Left lung (tissue), 10 donors: Measurements from ENCODE around the gene BOK. TPM values are rescaled to one million over a fixed set of nuclear protein-coding genes. Genes with fewer than 3 reads are reported as not detected.

Experiments
- ATAC-seq: fragments of 200-7000 bp; cut with Tn5 transposase; one replicate; pipeline ENCODE4 v1.9.1; 2020; ENCODE audit warnings: moderate library complexity
- DNase-seq, 4 donors: peaks; one replicate each; pipeline ENCODE4 v3.0.0-alpha.2; 2013 to 2020
- H3K27ac ChIP-seq, 2 donors: fragments of 200-600 bp; sonication (generic) in 1 of 2; one replicate each; pipeline versions ENCODE4 v1.5.0 to v1.8.0; 2020 to 2021
- H3K27me3 ChIP-seq, 2 donors: fragments of 200-600 bp; sonication (generic) in 1 of 2; one replicate each; pipeline versions ENCODE4 v1.5.0 to v1.8.0; 2020 to 2021
- H3K36me3 ChIP-seq, 2 donors: fragments of 200-600 bp; sonication (generic) in 1 of 2; one replicate each; pipeline versions ENCODE4 v1.5.0 to v1.8.0; 2020 to 2021
- H3K4me1 ChIP-seq, 2 donors: fragments of 200-600 bp; one replicate each; pipeline ENCODE4 v1.8.0; 2021
- H3K4me3 ChIP-seq, 2 donors: fragments of 200-600 bp; sonication (generic) in 1 of 2; one replicate each; pipeline versions ENCODE4 v1.5.0 to v1.8.0; 2020 to 2021; ENCODE audit warnings: mild to moderate bottlenecking in 1 of 2
- H3K9me3 ChIP-seq, 2 donors: fragments of 200-600 bp; sonication (generic) in 1 of 2; one replicate each; pipeline versions ENCODE4 v1.5.0 to v1.8.0; 2020 to 2021
- intact Hi-C, 2 donors: fragments of 100-400 bp; cut with DNase I; formaldehyde crosslinking; loops; one replicate each; pipeline versions ENCODE4 v1.11.2 to v1.14.2; 2022
- polyA plus RNA-seq, 6 donors: library from polyadenylated mRNA; unstranded; fragments of 120-200 nt; gene quantifications; one replicate each; pipeline ENCODE4 v1.2.1, GENCODE V29; 2013; ENCODE audit not compliant: insufficient read length in 6 of 6
- total RNA-seq, 2 donors: library from RNA; stranded (reverse); fragmentation: NEBNext Ultra II Directional; extraction: Animal tissue kit (Norgen Biotek cat#: 25700); gene quantifications; one replicate each; pipeline ENCODE4 v1.2.1, GENCODE V29; 2021
- TF ChIP-seq, protein P1 (sequence below), 2 donors: fragments of 200-600 bp; sonication (generic) in 1 of 2; IDR thresholded peaks; one replicate each; pipeline versions ENCODE4 v1.5.0 to v1.8.0; 2021; ENCODE audit warnings: antibody characterized with exemption in 2 of 2
- donor health status: DM: no; HTN: yes; CAD: no.
- donor health status: DM: no; HTN: no; CAD: no.

BOK gene
- total and polyA plus RNA-seq, 8 donors: 17.8 to 66.5 (median 25.9) TPM

DNA sequence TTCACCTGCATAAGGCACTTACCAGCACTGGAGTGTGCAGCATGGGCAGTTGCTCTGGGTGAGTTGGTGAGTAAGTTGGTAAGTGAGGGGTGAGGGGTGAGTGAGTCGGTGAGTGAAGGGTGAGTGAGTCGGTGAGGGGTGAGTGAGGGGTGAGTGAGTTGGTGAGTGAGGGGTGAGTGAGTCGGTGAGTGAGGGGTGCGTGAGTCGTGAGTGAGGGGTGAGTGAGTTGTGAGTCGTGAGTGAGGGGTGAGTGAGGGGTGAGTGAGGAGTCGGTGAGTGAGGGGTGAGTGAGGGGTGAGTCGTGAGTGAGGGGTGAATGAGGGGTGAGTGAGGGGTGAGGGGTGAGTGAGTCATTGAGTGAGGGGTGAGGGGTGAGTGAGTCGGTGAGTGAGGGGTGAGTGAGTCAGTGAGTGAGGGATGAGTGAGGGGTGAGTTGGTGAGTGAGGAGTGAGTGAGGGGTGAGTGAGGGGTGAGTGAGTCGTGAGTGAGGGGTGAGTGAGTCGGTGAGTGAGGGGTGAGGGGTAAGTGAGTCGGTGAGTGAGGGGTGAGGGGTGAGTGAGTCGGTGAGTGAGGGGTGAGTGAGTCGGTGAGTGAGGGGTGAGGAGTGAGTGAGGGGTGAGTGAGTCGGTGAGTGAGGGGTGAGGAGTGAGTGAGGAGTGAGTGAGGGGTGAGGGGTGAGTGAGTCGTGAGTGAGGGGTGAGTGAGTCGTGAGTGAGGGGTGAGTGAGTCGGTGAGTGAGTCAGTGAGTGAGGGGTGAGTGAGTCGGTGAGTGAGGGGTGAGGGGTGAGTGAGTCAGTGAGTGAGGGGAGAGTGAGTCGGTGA lies 61.3 kb downstream of the BOK start:
- no peak for DNase-seq
- TF ChIP-seq, protein P1, sequence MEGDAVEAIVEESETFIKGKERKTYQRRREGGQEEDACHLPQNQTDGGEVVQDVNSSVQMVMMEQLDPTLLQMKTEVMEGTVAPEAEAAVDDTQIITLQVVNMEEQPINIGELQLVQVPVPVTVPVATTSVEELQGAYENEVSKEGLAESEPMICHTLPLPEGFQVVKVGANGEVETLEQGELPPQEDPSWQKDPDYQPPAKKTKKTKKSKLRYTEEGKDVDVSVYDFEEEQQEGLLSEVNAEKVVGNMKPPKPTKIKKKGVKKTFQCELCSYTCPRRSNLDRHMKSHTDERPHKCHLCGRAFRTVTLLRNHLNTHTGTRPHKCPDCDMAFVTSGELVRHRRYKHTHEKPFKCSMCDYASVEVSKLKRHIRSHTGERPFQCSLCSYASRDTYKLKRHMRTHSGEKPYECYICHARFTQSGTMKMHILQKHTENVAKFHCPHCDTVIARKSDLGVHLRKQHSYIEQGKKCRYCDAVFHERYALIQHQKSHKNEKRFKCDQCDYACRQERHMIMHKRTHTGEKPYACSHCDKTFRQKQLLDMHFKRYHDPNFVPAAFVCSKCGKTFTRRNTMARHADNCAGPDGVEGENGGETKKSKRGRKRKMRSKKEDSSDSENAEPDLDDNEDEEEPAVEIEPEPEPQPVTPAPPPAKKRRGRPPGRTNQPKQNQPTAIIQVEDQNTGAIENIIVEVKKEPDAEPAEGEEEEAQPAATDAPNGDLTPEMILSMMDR (IDR thresholded peaks at IDR 0.05): no peak
- H3K4me3 ChIP-seq: no peak overlapping the region
- H3K4me1 ChIP-seq: peaks cover 0 to 14% of the 10 kb centered on the region in 2 donors
- peaks cover 0 to 14% of the 10 kb centered on the region in 2 donors for H3K36me3 ChIP-seq
- H3K27me3 ChIP-seq: no peaks in the 10 kb centered on the region
- H3K9me3 ChIP-seq: no peaks in the 10 kb centered on the region
- intact Hi-C loops: no loop called here
- no peak overlapping the region for H3K27ac ChIP-seq
- ATAC-seq: no peak

DNA sequence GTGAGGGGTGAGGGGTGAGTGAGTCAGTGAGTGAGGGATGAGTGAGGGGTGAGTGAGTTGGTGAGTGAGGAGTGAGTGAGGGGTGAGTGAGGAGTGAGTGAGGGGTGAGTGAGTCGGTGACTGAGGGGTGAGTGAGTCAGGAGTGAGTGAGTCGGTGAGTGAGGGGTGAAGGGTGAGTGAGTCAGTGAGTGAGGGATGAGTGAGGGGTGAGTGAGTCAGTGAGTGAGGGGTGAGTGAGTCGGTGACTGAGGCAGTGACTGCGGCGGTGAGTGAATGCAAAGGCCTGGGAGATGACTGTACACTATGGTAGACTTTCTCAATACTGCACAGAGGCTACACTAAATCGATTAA lies 61.8 kb downstream of the BOK start:
- no peak overlapping the region for H3K27ac ChIP-seq
- ATAC-seq (no peak), DNase-seq (peak in 1 of 4 donors; percentile 32)
- H3K27me3 ChIP-seq: no peaks in the 10 kb centered on the region
- peaks cover 0 to 14% of the 10 kb centered on the region in 2 donors for H3K36me3 ChIP-seq
- no peak overlapping the region for H3K4me3 ChIP-seq
- H3K4me1 ChIP-seq: peaks cover 0 to 14% of the 10 kb centered on the region in 2 donors
- TF ChIP-seq, protein P1 (IDR thresholded peaks at IDR 0.05): no peak
- no peaks in the 10 kb centered on the region for H3K9me3 ChIP-seq
- intact Hi-C loops: no loop called here

Other genes with a start within 250 kb of the BOK start
- gene HDLBP, start 243.1 kb upstream of the BOK start, total RNA-seq: 100 to 1,000 TPM; 559 to 567 TPM
- 100 to 1,000 TPM; 369 to 419 (median 380) TPM for gene HDLBP, start 243.1 kb upstream of the BOK start, polyA plus RNA-seq
- 100 to 1,000 TPM; 320 to 344 TPM for gene SEPTIN2, start 242.8 kb upstream of the BOK start, total RNA-seq
- 100 to 1,000 TPM; 509 to 593 (median 567) TPM for gene SEPTIN2, start 242.8 kb upstream of the BOK start, polyA plus RNA-seq
- 10 to 100 TPM; 32.2 to 37.0 TPM for gene FARP2, start 202.5 kb upstream of the BOK start, total RNA-seq
- 10 to 100 TPM; 47.4 to 54.8 (median 50.2) TPM for gene FARP2, start 202.5 kb upstream of the BOK start, polyA plus RNA-seq
- 100 to 1,000 TPM; 125 to 138 TPM for gene STK25, start 50.2 kb upstream of the BOK start, total RNA-seq
- gene STK25, start 50.2 kb upstream of the BOK start, polyA plus RNA-seq: 100 to 1,000 TPM; 182 to 237 (median 198) TPM
- 10 to 100 TPM; 36.3 to 36.5 TPM for gene THAP4, start 78.4 kb downstream of the BOK start, total RNA-seq
- gene THAP4, start 78.4 kb downstream of the BOK start, polyA plus RNA-seq: 10 to 100 TPM; 40.3 to 48.4 (median 43.5) TPM
- 10 to 100 TPM; 60.5 to 64.3 TPM for gene ATG4B, start 78.9 kb downstream of the BOK start, total RNA-seq
- gene ATG4B, start 78.9 kb downstream of the BOK start, polyA plus RNA-seq: 10 to 100 TPM; 76.6 to 98.3 (median 85.1) TPM
- gene DTYMK, start 128.1 kb downstream of the BOK start, total RNA-seq: 10 to 100 TPM; 28.7 to 31.8 TPM
- 10 to 100 TPM; 38.5 to 56.2 (median 44.0) TPM for gene DTYMK, start 128.1 kb downstream of the BOK start, polyA plus RNA-seq
- 10 to 100 TPM; 27.6 to 28.3 TPM for gene ING5, start 143.3 kb downstream of the BOK start, total RNA-seq
- gene ING5, start 143.3 kb downstream of the BOK start, polyA plus RNA-seq: 10 to 100 TPM; 41.8 to 49.1 (median 45.7) TPM
- gene D2HGDH, start 175.9 kb downstream of the BOK start, total RNA-seq: 10 to 100 TPM; 33.4 to 38.4 TPM
- 10 to 100 TPM; 32.8 to 53.3 (median 44.1) TPM for gene D2HGDH, start 175.9 kb downstream of the BOK start, polyA plus RNA-seq
- gene GAL3ST2, start 218.1 kb downstream of the BOK start, total RNA-seq: not detected
- gene GAL3ST2, start 218.1 kb downstream of the BOK start, polyA plus RNA-seq: under 1 TPM; 0.26 to 0.31 (median 0.29) TPM